NB4 (cell line): ENCODE measurements around the gene CD96.

Experiments
- CTCF ChIP-seq: IDR thresholded peaks from one replicate; pipeline ENCODE4 v1.5.1; 2012; ENCODE audit warnings: low read depth, low read length
- MAX ChIP-seq: IDR thresholded peaks from 2 replicates; pipeline ENCODE4 v1.6.1; 2011; ENCODE audit warnings: low read depth, low read length
- POLR2A ChIP-seq: IDR thresholded peaks from 2 replicates; pipeline ENCODE4 v1.6.1; 2011; ENCODE audit warnings: mild to moderate bottlenecking; ENCODE audit not compliant: insufficient read length; ENCODE audit errors: extremely low read depth

GRCh38 chr3:111548092-111548491 lies 6.1 kb downstream of the CD96 start:
- TF ChIP-seq CTCF: no peak
- TF ChIP-seq MAX: no peak
- TF ChIP-seq POLR2A: no peak
